SK-N-SH treated with all-trans-retinoic acid at 6 μM for 48 hours (cell line): Measurements from ENCODE around the gene MTMR6.

ENCODE experiments used
- BACH2 ChIP-seq: fragments of 250-450 bp; sonication (Bioruptor Pico); IDR thresholded peaks from 2 replicates; pipeline ENCODE4 v1.9.0; 2021; ENCODE audit warnings: mild to moderate bottlenecking, borderline replicate concordance
- OSR1 ChIP-seq: fragments of 250-450 bp; sonication (Bioruptor Pico); IDR thresholded peaks from 2 replicates; pipeline ENCODE4 v1.8.0; 2022; ENCODE audit warnings: moderate library complexity, mild to moderate bottlenecking, inconsistent platforms
- TOX ChIP-seq: fragments of 250-450 bp; sonication (Bioruptor Pico); IDR thresholded peaks from 2 replicates; pipeline ENCODE4 v1.8.0; 2021; ENCODE audit warnings: mild to moderate bottlenecking, moderate library complexity, borderline replicate concordance
- ZC3H10 ChIP-seq: fragments of 250-450 bp; sonication (Bioruptor Pico); IDR thresholded peaks from 2 replicates; pipeline ENCODE4 v1.5.1; 2021; ENCODE audit warnings: mild to moderate bottlenecking, moderate library complexity
- ZNF70 ChIP-seq: fragments of 450-650 bp; formaldehyde crosslinking; IDR thresholded peaks from 2 replicates; pipeline ENCODE4 v1.5.0; 2020; ENCODE audit warnings: mild to moderate bottlenecking, moderate library complexity
- TF ChIP-seq, protein P1 (sequence below): fragments of 250-450 bp; sonication (Bioruptor Pico); IDR thresholded peaks from 2 replicates; pipeline ENCODE4 v1.8.0; 2020; ENCODE audit warnings: mild to moderate bottlenecking, moderate library complexity, borderline replicate concordance
- TF ChIP-seq, protein P2 (sequence below): fragments of 250-450 bp; sonication (Bioruptor Pico); IDR thresholded peaks from 2 replicates; pipeline ENCODE4 v1.5.1; 2021; ENCODE audit warnings: mild to moderate bottlenecking, moderate library complexity

DNA sequence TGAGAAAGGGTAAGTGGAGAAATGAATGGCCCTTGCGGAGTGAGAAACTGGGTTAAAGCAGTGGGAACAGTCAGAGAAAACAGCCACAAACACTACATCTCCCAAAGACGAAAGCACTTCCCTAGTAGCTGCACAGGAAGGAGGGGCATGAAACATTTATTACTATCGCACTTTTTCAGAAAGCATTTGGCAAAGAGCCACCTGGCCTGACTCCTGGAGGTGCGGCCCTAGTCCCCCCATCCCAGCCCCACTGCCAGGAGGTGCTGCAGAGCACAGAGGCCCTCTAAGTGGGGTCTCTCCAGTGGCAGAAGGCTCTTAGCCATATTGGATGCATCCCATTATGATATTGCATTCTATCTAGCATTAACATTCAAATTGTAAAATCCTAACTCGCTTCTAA is 55.8 kb downstream of the MTMR6 start:
- TF ChIP-seq, protein P1, sequence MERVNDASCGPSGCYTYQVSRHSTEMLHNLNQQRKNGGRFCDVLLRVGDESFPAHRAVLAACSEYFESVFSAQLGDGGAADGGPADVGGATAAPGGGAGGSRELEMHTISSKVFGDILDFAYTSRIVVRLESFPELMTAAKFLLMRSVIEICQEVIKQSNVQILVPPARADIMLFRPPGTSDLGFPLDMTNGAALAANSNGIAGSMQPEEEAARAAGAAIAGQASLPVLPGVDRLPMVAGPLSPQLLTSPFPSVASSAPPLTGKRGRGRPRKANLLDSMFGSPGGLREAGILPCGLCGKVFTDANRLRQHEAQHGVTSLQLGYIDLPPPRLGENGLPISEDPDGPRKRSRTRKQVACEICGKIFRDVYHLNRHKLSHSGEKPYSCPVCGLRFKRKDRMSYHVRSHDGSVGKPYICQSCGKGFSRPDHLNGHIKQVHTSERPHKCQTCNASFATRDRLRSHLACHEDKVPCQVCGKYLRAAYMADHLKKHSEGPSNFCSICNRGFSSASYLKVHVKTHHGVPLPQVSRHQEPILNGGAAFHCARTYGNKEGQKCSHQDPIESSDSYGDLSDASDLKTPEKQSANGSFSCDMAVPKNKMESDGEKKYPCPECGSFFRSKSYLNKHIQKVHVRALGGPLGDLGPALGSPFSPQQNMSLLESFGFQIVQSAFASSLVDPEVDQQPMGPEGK (CRISPR knock-in tag) = no peak
- TF ChIP-seq BACH2 (no peak), OSR1 (no peak), ZNF70 (CRISPR knock-in tag) (no peak), ZC3H10 (CRISPR knock-in tag) (no peak), TOX (no peak)
- TF ChIP-seq, protein P2, sequence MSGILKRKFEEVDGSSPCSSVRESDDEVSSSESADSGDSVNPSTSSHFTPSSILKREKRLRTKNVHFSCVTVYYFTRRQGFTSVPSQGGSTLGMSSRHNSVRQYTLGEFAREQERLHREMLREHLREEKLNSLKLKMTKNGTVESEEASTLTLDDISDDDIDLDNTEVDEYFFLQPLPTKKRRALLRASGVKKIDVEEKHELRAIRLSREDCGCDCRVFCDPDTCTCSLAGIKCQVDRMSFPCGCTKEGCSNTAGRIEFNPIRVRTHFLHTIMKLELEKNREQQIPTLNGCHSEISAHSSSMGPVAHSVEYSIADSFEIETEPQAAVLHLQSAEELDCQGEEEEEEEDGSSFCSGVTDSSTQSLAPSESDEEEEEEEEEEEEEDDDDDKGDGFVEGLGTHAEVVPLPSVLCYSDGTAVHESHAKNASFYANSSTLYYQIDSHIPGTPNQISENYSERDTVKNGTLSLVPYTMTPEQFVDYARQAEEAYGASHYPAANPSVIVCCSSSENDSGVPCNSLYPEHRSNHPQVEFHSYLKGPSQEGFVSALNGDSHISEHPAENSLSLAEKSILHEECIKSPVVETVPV (CRISPR knock-in tag) = no peak
